Activated CD8-positive, alpha-beta T cell treated with anti-CD3 and anti-CD28 coated beads for 36 hours (primary cell): ENCODE measurements around the gene DNAJC25. TPM values are rescaled to one million over a fixed set of nuclear protein-coding genes. Genes with fewer than 3 reads are reported as not detected.

Source experiments
- ATAC-seq: fragments of 200-7000 bp; cut with Tn5 transposase; one replicate; pipeline ENCODE4 v1.10.0; 2021; ENCODE audit warnings: mild to moderate bottlenecking, moderate library complexity
- CTCF ChIA-PET: fragments of 350-600 bp; sonication (Branson Sonifier 250); formaldehyde crosslinking; loops from one replicate; lab custom pipeline; 2021; ENCODE audit warnings: antibody characterized with exemption; lab: Charles Lee
- POLR2A ChIA-PET: fragments of 350-600 bp; sonication (Branson Sonifier 250); formaldehyde crosslinking; loops from one replicate; lab custom pipeline; 2021; ENCODE audit warnings: antibody characterized with exemption; lab: Charles Lee
- DNase-seq: peaks from one replicate; pipeline ENCODE4 v3.0.0-alpha.2; 2020
- H3K27ac Mint-ChIP-seq: one replicate; pipeline ENCODE4 v1.8.0; 2021; ENCODE audit warnings: mild to moderate bottlenecking, mixed read lengths
- H3K27me3 Mint-ChIP-seq: one replicate; pipeline ENCODE4 v1.8.0; 2021; ENCODE audit warnings: mixed read lengths
- H3K36me3 Mint-ChIP-seq: one replicate; pipeline ENCODE4 v1.8.0; 2021; ENCODE audit warnings: low read depth, mixed read lengths
- H3K4me1 Mint-ChIP-seq: one replicate; pipeline ENCODE4 v1.8.0; 2021; ENCODE audit warnings: low read depth, mixed read lengths
- H3K4me3 Mint-ChIP-seq: one replicate; pipeline ENCODE4 v1.8.0; 2021; ENCODE audit warnings: mild to moderate bottlenecking, moderate library complexity, mixed read lengths
- H3K9me3 Mint-ChIP-seq: one replicate; pipeline ENCODE4 v1.8.0; 2021; ENCODE audit warnings: mixed read lengths
- CTCF ChIP-seq: fragments of 200-600 bp; IDR thresholded peaks from one replicate; pipeline ENCODE4 v1.8.0; 2022; ENCODE audit warnings: antibody characterized with exemption, mild to moderate bottlenecking
- intact Hi-C: fragments of 100-400 bp; cut with micrococcal nuclease; formaldehyde crosslinking; loops from one replicate; pipeline ENCODE4 v1.10.0; 2022
- total RNA-seq, 2 experiments: library from RNA; stranded (reverse); gene quantifications; one replicate each; pipeline ENCODE4 v1.2.3, GENCODE V29; 2021

DNAJC25 gene
- total RNA-seq, 2 experiments from 2014 or later = 9.6 to 11.0 TPM

DNA sequence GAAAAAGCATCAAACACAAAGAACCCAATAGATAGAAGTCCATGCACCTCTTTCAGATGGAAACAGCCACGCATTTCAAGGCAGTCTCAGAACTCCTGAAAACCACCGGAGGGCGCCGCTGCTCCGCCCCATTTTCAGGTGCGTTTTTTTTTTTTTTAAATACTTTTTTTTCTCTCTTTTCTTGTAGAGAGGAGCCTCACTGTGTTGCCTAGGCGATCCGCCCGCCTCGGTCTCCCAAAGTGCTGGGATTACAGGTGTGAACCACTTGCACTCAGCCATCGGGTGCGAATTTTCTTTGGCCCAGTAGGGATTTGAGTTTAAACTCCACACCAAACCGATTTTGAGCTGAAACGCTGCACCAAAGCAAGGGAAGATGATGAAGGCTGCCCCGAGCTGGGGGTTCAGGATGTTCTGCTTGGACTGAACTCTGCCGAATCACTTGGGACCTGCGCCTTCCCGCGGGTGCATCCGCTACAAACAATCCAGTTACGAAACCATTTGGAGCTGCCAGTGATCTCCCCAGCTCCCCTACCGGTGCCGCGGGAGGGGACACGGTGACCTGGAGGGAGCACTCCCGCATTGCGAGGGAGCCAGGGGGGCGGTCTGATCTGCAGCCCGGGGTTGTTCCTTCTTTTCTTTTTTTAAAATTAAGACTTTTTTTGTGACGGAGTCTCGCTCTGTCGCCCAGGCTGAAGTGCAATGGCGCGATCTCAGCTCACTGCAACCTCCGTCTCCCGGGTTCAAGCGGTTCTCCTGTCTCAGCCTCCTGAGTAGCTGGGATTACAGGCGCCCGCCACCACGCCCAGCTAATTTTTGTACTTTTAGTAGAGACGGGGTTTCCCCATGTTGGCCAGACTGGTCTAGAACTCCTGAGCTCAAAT, 33.0 kb upstream of the DNAJC25 start:
- H3K4me3 Mint-ChIP-seq = peak overlapping the region; percentile 79
- ChIA-PET POLR2A (interaction anchor here (1.1 kb wide), 1 partner anchor 115 kb away, joined by 3 read pairs; the partner anchor contains the start of gene ECPAS), CTCF (interaction anchor here (0.6 to 1.7 kb wide), 18 partner anchors 10 to 484 kb away, joined by 3 to 25 read pairs (median 4); no protein-coding TSS in a partner anchor)
- H3K4me1 Mint-ChIP-seq = peaks cover 11% of the 10 kb centered on the region
- DNase-seq = peak; percentile 76
- no peak overlapping the region for H3K27ac Mint-ChIP-seq
- peaks cover 29% of the 10 kb centered on the region for H3K27me3 Mint-ChIP-seq
- H3K36me3 Mint-ChIP-seq = no peaks in the 10 kb centered on the region
- peak; percentile 83 for TF ChIP-seq CTCF
- ATAC-seq = peak; percentile 76
- no peaks in the 10 kb centered on the region for H3K9me3 Mint-ChIP-seq
- intact Hi-C loops = loop anchor here (5.0 to 10.0 kb wide), 2 partner anchors 94 to 467 kb away; no protein-coding TSS in a partner anchor

GRCh38 chr9:111598733-111599091, 32.4 kb upstream of the DNAJC25 start:
- Mint-ChIP-seq H3K36me3 (no peaks in the 10 kb centered on the region), H3K4me3 (peak overlapping the region; percentile 79), H3K27me3 (peaks cover 29% of the 10 kb centered on the region), H3K9me3 (no peaks in the 10 kb centered on the region), H3K27ac (no peak overlapping the region), H3K4me1 (peaks cover 11% of the 10 kb centered on the region)
- peak; percentile 25 for ATAC-seq
- TF ChIP-seq CTCF = no peak
- no peak for DNase-seq
- intact Hi-C loops = loop anchor here (5.0 to 10.0 kb wide), 2 partner anchors 94 to 466 kb away; no protein-coding TSS in a partner anchor
- POLR2A ChIA-PET = no interaction called here
- CTCF ChIA-PET = interaction anchor here (0.6 to 1.7 kb wide), 14 partner anchors 12 to 476 kb away, joined by 3 to 25 read pairs (median 4); no protein-coding TSS in a partner anchor

DNA sequence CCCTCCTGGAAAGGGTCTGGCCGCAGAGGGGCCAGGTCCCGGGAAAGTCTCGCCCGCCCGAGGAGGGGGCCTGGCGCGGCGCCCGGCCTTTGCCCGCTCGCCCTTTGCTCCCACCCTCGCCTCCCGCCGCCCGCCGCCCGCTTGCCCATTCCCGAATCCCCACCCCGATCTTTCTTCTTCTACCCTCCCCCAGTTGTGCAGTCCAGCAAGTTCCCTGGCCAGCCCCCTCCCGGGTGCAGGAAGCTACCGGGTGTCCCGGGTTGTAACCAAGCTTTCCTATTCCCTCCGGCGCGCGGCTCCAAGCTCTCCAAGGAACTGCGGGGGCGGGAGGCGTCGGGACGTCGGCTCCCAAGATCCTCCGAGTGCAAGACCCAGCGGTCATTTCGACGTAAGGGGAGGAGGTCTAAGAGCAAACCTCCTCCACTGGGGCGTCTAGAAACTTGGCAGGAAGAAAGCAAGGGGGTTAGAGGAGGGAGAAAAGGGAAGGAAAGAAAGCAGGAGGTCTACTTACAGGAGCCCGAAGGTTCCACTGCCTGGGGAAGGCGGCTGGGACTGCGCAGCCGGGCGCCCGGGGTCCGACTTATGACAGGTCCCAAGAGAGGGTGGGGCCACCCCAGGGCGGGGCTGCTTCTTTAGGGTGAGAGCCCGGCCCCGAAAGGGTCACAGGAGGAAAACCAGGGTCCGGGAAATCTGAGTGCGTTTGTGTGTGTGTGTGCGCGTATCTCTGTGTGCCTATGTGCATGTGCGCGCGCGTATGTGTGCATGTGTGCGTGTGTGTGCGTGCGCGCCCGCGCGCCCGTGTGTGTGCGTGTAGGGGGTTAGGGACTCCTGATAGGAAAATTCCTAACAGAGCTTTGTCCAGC, 31.8 kb upstream of the DNAJC25 start, which contains the start of gene PTGR1:
Gene PTGR1, minus strand, starts transcription at position 556 of the 863 bp plus-strand sequence. CDS start 2,225 bp downstream, outside the sequence.
- DNase-seq (peak; percentile 46), ATAC-seq (peak; percentile 36)
- no peak for TF ChIP-seq CTCF
- H3K36me3 Mint-ChIP-seq = no peaks in the 10 kb centered on the region
- H3K27me3 Mint-ChIP-seq = peaks cover 29% of the 10 kb centered on the region
- ChIA-PET CTCF (interaction anchor here (0.8 to 1.4 kb wide), 8 partner anchors 11 to 476 kb away, joined by 3 to 25 read pairs (median 4); no protein-coding TSS in a partner anchor), POLR2A (no interaction called here)
- no peak within 1 kb of the TSS for H3K27ac Mint-ChIP-seq
- H3K9me3 Mint-ChIP-seq = no peaks in the 10 kb centered on the region
- peaks cover 11% of the 10 kb centered on the region for H3K4me1 Mint-ChIP-seq
- intact Hi-C loops = loop anchor here (5.0 to 10.0 kb wide), 2 partner anchors 93 to 465 kb away; no protein-coding TSS in a partner anchor
- peak within 1 kb of the TSS; percentile 79 for H3K4me3 Mint-ChIP-seq

GRCh38 chr9:111599955-111600343, 31.2 kb upstream of the DNAJC25 start:
- Mint-ChIP-seq H3K36me3 (no peaks in the 10 kb centered on the region), H3K9me3 (no peaks in the 10 kb centered on the region), H3K4me1 (peaks cover 11% of the 10 kb centered on the region), H3K27me3 (peaks cover 31% of the 10 kb centered on the region), H3K4me3 (peak overlapping the region; percentile 79), H3K27ac (no peak overlapping the region)
- no peak for DNase-seq
- POLR2A ChIA-PET = interaction anchor here (0.9 kb wide), 1 partner anchor 31 kb away, joined by 3 read pairs; the partner anchor contains the start of gene DNAJC25
- CTCF ChIA-PET = interaction anchor here (0.6 to 0.8 kb wide), 2 partner anchors 11 to 21 kb away, joined by 3 to 4 read pairs; no protein-coding TSS in a partner anchor
- intact Hi-C loops = loop anchor here (5.0 to 10.0 kb wide), 2 partner anchors 92 to 465 kb away; no protein-coding TSS in a partner anchor
- no peak for TF ChIP-seq CTCF
- no peak for ATAC-seq
